ENCODE measurements around the gene UBE2L5.
"Not testable (repeated sequence)": the region's sequence is repeated elsewhere in the genome, so short reads cannot be mapped to it uniquely, and the experiment has no call there.

Gene UBE2L5

GRCh38 chr13:30438286-30438685, 16.0 kb downstream of the UBE2L5 start:
- no peak for DNase-seq (ENCODE audit: low read depth, low spot score)

GRCh38 chr13:30440910-30441703, 18.8 kb downstream of the UBE2L5 start:
- DNase-seq (ENCODE audit: low read depth, low spot score) = no peak

DNA sequence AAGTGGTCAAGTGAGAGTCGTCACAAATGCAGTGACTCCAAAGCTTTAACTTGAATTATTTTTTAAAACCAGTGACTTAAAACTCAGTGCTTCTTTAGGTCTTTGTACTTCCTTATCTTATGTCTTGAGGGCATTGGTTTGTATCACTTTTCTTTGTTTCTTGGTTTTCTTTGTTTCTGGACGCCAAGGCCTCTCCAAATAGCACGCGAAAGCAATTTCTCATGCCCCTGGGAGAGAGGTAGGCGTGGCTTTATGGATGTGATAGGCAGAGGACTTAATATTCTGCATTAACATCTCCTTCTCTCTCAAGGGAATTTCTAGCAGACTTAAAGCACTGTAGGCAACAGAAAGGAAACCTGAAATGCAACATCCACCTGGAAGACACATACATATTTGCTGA, 20.6 kb downstream of the UBE2L5 start:
- DNase-seq (ENCODE audit: low read depth, low spot score) = no peak

DNA sequence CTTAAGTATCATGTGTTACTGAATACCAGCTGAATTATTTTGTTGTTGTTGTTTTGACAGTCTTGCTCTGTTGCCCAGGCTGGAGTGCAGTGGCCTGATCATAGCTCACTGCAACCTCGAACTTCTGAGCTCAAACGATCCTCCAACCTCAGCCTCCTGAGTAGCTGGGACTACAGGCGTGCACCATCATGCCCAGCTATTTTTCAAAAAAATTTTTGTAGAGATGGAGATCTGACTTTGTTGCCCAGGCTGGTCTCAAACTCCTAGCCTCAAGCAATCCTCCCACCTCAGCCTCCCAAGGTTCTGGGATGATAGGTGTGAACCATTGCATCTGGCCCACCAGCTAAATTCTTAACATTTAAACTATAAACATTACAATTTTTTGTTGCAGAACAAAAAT, 21.2 kb downstream of the UBE2L5 start:
- not testable (repeated sequence) for DNase-seq (ENCODE audit: low read depth, low spot score)

DNA sequence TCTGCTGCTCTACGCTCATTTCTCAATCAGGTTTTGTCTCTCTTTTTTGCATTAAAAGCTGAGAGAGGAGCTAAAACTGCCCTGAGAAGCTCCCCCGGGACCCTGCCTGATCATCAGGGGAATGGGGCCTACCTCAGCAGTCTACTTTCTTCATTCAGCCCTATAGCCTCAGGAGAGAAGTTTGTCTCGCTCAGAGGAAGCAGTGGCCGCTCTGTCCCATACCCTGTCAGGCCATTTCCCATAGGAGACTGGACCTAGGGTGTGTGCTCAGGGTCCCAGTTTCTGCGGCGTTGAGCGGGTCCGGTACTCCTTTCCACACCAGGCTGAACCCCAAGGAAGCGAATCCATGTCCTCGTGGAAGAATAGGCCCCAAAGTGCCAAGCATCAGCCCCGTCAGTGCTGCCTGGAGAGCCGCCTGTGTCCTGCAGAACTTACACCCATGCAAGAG, 21.7 kb downstream of the UBE2L5 start:
- DNase-seq (ENCODE audit: low read depth, low spot score) = no peak

- no peak for DNase-seq (ENCODE audit: low read depth, low spot score)
Observed at GRCh38 chr13:30446126-30446500, 23.8 kb downstream of the UBE2L5 start.

DNA sequence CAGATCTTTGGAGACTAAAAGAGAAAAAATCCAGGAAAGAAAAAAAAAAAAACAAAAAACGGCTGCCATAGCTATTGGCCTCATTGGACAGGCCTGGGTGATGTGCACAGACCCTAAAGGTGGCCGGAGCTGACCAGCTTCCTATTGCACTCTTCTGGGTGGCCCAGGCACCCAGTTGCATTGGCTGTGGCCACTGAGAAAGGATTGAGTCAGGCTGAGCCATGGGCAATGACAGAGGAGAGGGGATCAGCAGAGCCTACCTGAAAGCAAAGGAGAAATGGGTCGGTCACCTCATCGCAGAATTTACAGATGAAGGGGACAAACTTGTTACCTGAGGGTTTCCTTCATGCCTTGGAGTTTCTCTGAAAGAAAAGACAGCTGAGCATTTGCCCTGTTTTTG, 26.1 kb downstream of the UBE2L5 start:
- DNase-seq (ENCODE audit: low read depth, low spot score) = no peak

- no peak for DNase-seq (ENCODE audit: low read depth, low spot score)
Observed at GRCh38 chr13:30450066-30450465, 27.8 kb downstream of the UBE2L5 start.

GRCh38 chr13:30451476-30451875, 29.2 kb downstream of the UBE2L5 start:
- DNase-seq (ENCODE audit: low read depth, low spot score) = not testable (repeated sequence)

GRCh38 chr13:30453727-30454126, 31.4 kb downstream of the UBE2L5 start:
- DNase-seq (ENCODE audit: low read depth, low spot score) = no peak

- no peak for DNase-seq (ENCODE audit: low read depth, low spot score)
Observed at GRCh38 chr13:30454991-30455390, 32.7 kb downstream of the UBE2L5 start.

DNA sequence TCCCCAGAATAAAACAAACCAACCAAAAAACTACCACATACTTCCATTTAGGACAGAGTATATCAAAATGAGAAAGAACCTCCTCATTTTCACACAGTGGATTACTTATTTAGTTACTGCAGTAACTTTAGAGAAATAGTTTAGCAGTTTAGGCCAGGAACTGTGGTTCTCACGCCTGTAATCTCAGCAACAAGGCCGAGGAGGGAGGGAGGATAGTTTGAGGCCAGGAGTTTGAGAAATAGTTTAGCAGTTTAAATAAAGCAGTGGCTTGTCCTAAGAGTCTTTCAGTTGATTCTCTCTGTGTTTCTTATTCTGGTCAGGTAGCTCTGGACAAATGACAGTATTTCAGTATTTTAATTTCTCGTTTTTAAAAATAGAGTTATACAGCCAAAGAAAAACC, 34.0 kb downstream of the UBE2L5 start:
- DNase-seq (ENCODE audit: low read depth, low spot score) = no peak

DNA sequence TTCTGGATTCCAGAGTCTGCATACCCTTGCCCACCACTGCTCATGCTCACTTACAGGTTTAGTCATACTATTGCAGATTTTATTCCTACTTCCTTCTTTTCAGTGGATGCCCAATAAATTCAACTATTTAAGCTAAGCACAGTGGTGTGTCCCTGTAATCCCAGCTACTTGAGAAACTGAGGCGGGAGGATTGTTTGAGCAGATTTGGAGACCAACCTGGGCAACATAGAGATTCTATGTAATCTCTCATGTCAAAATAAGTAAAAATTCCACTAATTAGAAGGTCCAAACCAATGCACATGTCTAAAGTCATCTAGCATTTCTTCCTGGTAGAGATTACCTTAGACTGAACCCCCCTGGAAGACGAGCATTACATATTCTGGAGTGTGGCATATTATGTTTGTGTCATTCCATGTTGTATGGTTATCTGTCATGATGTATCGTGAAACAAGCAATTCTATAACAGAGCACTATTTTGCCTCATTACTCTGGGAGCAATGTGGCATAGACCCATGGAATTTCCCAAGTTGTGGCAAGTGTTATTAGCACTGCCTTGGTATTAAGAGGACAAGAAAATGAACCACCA, 35.1 kb downstream of the UBE2L5 start:
- DNase-seq (ENCODE audit: low read depth, low spot score) = no peak

DNA sequence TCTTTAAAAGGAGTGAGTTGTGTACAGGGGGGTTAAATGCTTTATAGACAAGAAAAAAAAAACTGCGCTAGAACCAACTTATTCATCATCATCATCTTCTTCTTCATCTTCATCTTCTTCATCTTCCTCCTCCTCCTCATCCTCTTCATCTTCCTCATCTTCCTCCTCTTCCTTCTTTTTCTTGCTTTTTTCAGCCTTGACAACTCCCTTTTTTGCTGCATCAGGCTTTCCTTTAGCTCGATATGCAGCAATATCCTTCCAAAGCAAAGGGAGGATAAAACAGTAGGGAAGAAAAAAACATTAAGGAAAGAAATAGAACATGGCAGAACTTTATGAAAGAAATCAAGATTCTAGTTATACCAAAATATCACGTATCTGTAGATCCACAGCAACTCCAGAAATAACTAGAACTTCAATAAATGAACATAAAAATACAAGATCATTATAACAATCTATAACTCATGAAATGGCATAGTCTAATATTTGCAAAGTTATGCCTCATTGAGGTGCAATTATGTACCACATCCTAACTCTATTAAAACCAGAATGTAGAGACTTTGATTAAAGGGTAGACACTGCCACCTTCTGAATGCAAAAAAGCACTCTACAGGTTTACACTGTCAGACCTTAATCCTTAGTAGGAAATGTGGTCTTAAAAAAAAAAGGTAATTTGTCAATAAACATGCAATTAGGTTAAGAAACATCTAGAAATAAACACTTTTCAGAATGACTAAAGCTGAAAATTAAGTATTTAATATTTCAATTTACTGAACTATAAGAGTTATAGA, 39.2 kb downstream of the UBE2L5 start:
- not testable (repeated sequence) for DNase-seq (ENCODE audit: low read depth, low spot score)

DNA sequence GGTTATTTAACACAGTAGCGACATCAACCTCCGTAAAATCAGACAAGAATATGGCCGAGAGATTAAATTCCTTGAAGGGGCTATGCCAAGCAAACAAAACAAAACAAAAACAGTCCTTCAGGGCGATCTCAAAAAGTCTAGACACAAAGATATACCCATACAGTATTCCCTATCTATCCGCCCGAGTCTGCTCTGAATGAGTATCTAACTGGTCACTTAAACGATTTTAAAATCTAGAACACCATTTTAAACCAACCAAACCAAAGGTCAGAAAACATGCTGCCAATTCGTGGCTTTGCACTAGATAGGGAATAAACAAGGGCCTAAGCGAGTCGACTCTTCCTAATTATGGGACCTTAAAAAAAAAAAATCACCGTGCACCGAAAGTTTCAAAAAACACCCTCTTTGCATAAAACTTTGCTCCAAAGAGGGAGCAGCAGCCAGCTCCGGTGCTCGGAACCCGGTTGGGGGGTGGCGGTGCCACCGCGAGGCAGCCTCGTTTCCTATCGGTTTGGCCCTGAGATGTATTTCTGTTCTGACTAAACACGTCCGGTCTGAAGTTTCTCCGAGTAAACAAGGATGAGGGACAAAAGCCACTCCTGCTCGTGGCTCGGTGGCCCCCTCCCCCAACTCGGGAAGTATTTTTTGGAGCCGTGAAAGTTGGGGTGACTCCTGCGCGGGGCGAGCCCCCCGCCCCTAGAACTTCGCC, 41.6 kb downstream of the UBE2L5 start:
- peak; percentile 44 for DNase-seq (ENCODE audit: low read depth, low spot score)

GRCh38 chr13:30464496-30465342, 42.4 kb downstream of the UBE2L5 start:
- DNase-seq (ENCODE audit: low read depth, low spot score) = peak; percentile 58

DNA sequence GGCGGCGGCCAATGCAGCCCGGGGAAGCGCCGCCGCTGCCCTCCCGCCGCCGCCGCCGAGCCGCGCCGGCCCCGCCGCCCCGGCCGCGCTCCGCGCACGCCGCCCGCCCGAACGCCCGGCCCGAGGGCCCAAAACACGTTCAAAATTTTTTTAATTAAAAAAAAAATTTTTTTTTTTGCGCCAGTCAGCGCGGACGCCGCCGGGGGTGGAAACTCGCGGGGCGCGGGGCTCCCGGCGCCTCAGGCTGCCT, 43.0 kb downstream of the UBE2L5 start:
- no peak for DNase-seq (ENCODE audit: low read depth, low spot score)

DNA sequence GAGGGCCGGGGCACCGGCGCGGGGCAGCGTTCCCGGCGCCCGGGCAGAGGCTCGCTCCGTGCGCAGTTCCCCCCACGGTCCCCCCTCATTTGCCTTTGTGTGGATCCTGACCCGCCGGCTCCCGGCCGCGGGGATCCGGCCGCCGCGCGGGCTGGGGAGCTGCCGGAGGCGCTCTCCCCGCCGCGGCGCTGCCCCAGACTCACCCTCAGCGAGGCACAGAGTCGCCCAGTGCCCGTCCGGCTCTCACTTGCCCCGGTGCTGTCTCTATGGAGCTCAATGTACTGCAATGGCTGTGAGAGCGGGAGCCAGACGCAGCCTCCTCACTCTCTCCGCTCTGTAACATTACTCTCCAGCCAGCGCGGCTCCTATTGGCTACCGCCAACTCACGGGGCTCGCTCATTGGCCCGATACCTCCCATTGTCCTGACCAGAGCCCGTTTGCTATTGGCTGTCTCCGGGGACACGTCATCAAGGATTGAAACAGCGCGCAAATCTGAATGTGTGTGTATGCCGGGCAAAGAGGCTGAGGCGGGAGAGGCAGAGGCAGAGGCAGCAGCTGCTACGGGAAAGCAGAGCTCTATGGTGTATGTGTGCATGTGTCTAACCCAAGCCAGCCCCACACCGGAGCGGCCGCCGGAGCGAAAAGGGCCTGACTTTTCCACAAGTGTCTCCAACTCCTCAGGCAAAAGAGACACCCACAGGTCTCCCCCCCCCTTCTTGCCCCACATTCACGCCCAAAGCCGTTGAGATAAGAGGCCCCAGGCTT, 43.5 kb downstream of the UBE2L5 start, which contains the start of gene HMGB1:
Gene HMGB1 (minus strand): TSS at position 344 of the 765 bp plus-strand sequence. CDS start 2,256 bp downstream, outside the sequence.
- DNase-seq (ENCODE audit: low read depth, low spot score) = peak; percentile 95

DNA sequence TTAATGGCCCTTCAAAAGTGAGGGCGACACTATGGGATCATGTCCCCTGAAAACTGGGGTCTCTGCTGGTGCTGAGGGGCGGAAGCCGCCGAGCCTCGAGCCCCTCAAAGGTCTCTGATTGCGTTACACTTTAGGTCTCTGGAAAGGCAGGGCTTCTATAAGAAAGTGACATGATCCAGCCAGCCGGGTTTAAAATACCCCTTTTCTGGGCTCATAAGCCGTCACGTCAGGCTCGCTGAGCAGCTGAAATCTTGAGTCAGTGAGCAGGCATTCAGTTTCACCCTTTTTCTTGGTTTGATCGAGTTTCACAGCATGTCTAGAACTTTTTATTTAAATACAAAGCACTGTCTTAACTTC, 44.0 kb downstream of the UBE2L5 start:
- no peak for DNase-seq (ENCODE audit: low read depth, low spot score)

DNA sequence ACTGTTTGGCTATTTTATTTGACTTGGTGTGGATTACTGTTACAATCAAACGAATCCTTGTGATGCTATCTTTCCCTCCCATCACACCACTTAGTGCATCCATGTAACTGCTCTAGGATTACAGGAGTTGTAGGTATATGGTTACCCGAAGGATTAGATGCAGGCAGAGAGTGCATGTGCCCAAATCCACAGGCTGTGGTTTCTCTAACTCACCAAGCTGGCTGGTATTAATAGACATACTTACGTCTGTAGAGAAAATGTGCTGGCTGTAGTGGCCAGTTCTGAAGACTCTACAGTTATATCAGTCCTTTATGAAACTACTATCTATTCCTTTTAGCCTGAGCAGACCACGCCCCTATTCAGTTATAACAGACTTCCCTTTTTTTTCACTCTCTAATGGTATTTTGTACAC, 44.6 kb downstream of the UBE2L5 start:
- DNase-seq (ENCODE audit: low read depth, low spot score) = no peak
